Endodermal cell (in vitro differentiated cells): ENCODE data around the gene TSKS. TPM values are rescaled to one million over a fixed set of nuclear protein-coding genes. Genes with fewer than 3 reads are reported as not detected.

Experiments
- DNase-seq: peaks from one replicate; pipeline ENCODE4 v3.0.0-alpha.2; 2017
- H3K27ac ChIP-seq: 2 replicates; pipeline ENCODE4 v1.5.1; 2013; ENCODE audit warnings: mild to moderate bottlenecking, low read depth, low read length, moderate library complexity
- H3K27me3 ChIP-seq: 2 replicates; pipeline ENCODE4 v1.6.1; 2013; ENCODE audit warnings: mild to moderate bottlenecking, low read length, moderate library complexity; ENCODE audit not compliant: insufficient read depth, control insufficient read depth, poor library complexity, severe bottlenecking
- H3K36me3 ChIP-seq: 2 replicates; pipeline ENCODE4 v1.7.0; 2013; ENCODE audit warnings: mild to moderate bottlenecking, low read length, moderate library complexity; ENCODE audit not compliant: control insufficient read depth, insufficient read depth
- H3K4me1 ChIP-seq: one replicate; pipeline ENCODE4 v1.7.0; 2013; ENCODE audit warnings: low read length; ENCODE audit not compliant: control insufficient read depth, insufficient read depth
- H3K4me3 ChIP-seq: 2 replicates; pipeline ENCODE4 v1.5.1; 2013; ENCODE audit warnings: mild to moderate bottlenecking, low read length, moderate library complexity
- H3K9ac ChIP-seq: 2 replicates; pipeline ENCODE4 v1.6.1; 2013; ENCODE audit warnings: mild to moderate bottlenecking, low read length, moderate library complexity; ENCODE audit not compliant: poor library complexity, severe bottlenecking; ENCODE audit errors: extremely low read depth
- H3K9me3 ChIP-seq: 2 replicates; pipeline ENCODE4 v1.6.1; 2013; ENCODE audit warnings: mild to moderate bottlenecking, low read length, moderate library complexity; ENCODE audit not compliant: control insufficient read depth
- H3K27ac Mint-ChIP-seq: 2 replicates; pipeline ENCODE4 v1.8.0; 2020; ENCODE audit warnings: mixed read lengths
- H3K27me3 Mint-ChIP-seq: 2 replicates; pipeline ENCODE4 v1.8.0; 2021; ENCODE audit warnings: mild to moderate bottlenecking, mixed read lengths; ENCODE audit not compliant: insufficient read depth
- H3K36me3 Mint-ChIP-seq: 2 replicates; pipeline ENCODE4 v1.8.0; 2020; ENCODE audit warnings: low read depth, mixed read lengths
- H3K4me1 Mint-ChIP-seq: 2 replicates; pipeline ENCODE4 v1.8.0; 2020; ENCODE audit warnings: mixed read lengths
- H3K4me3 Mint-ChIP-seq: 2 replicates; pipeline ENCODE4 v1.8.0; 2020; ENCODE audit warnings: mild to moderate bottlenecking, moderate library complexity, mixed read lengths
- H3K9me3 Mint-ChIP-seq: 2 replicates; pipeline ENCODE4 v1.8.0; 2020; ENCODE audit warnings: mild to moderate bottlenecking, mixed read lengths
- CTCF ChIP-seq: fragments of 200-600 bp; sonication (generic); conservative IDR thresholded peaks from 2 replicates; pipeline ENCODE4 v1.5.0; 2021; ENCODE audit warnings: antibody characterized with exemption, mild to moderate bottlenecking
- WGBS, 2 experiments: methylation state at CpG; one replicate each; pipeline versions ENCODE4 v1.1.5 to v1.1.7; 2013; ENCODE audit warnings: missing lambda C conversion rate in 2 of 2, mixed read lengths in 1 of 2; ENCODE audit not compliant: insufficient coverage in 1 of 2, insufficient read length in 1 of 2; 5-methylcytosine and 5-hydroxymethylcytosine counted together
- total RNA-seq, 2 donors: library from RNA; stranded (reverse); fragmentation: NEBNext Ultra II Directional in 1 of 2; extraction: Animal tissue kit (Norgen Biotek cat#: 25700) in 1 of 2; gene quantifications; 2 replicates in 1 of 2; 3 replicates in 1 of 2; pipeline ENCODE4 v1.2.1, GENCODE V29; 2021

Gene TSKS
- total RNA-seq, 2 donors from 2014 or later: 0.31 TPM; not detected in 1

GRCh38 chr19:49705919-49706318 is 57.2 kb downstream of the TSKS start:
- H3K9ac ChIP-seq: no peak overlapping the region
- no peaks in the 10 kb centered on the region for H3K9me3 ChIP-seq
- no peak overlapping the region for H3K4me3 Mint-ChIP-seq
- H3K4me3 ChIP-seq: no peak overlapping the region
- H3K27ac Mint-ChIP-seq: no peak overlapping the region
- DNase-seq: no peak
- H3K9me3 Mint-ChIP-seq: no peaks in the 10 kb centered on the region
- 90 to 93% methylated on average over 11 to 16 of the region's 16 CpGs for WGBS, 2 experiments
- H3K27me3 Mint-ChIP-seq: no peaks in the 10 kb centered on the region
- TF ChIP-seq CTCF: no peak
- no peak overlapping the region for H3K27ac ChIP-seq
- H3K36me3 ChIP-seq: no peaks in the 10 kb centered on the region
- peaks cover 16% of the 10 kb centered on the region for H3K36me3 Mint-ChIP-seq
- no peaks in the 10 kb centered on the region for H3K4me1 Mint-ChIP-seq
- peaks cover 3% of the 10 kb centered on the region for H3K27me3 ChIP-seq
- no peaks in the 10 kb centered on the region for H3K4me1 ChIP-seq

- Mint-ChIP-seq H3K4me1 (no peaks in the 10 kb centered on the region), H3K4me3 (no peak overlapping the region), H3K9me3 (no peaks in the 10 kb centered on the region), H3K27ac (no peak overlapping the region), H3K27me3 (no peaks in the 10 kb centered on the region), H3K36me3 (peaks cover 10% of the 10 kb centered on the region)
- WGBS, 2 experiments: 92 to 95% methylated on average over 17 to 22 of the region's 22 CpGs
- Histone ChIP-seq H3K27me3 (peaks cover 5% of the 10 kb centered on the region), H3K4me1 (no peaks in the 10 kb centered on the region), H3K4me3 (no peak overlapping the region), H3K36me3 (no peaks in the 10 kb centered on the region), H3K9ac (no peak overlapping the region), H3K27ac (no peak overlapping the region), H3K9me3 (no peaks in the 10 kb centered on the region)
- no peak for TF ChIP-seq CTCF
- no peak for DNase-seq
Measured at GRCh38 chr19:49704888-49705642, 58.0 kb downstream of the TSKS start.

GRCh38 chr19:49701271-49701786 is 61.8 kb downstream of the TSKS start:
- H3K27ac Mint-ChIP-seq: no peak overlapping the region
- H3K4me1 Mint-ChIP-seq: no peaks in the 10 kb centered on the region
- TF ChIP-seq CTCF: no peak
- no peak overlapping the region for H3K4me3 Mint-ChIP-seq
- peak; percentile 75 for DNase-seq
- no peak overlapping the region for H3K27ac ChIP-seq
- no peak overlapping the region for H3K9ac ChIP-seq
- H3K4me3 ChIP-seq: no peak overlapping the region
- no peaks in the 10 kb centered on the region for H3K27me3 Mint-ChIP-seq
- H3K36me3 ChIP-seq: no peaks in the 10 kb centered on the region
- no peaks in the 10 kb centered on the region for H3K9me3 Mint-ChIP-seq
- WGBS, 2 experiments: 35 to 55% methylated on average over 26 to 39 of the region's 40 CpGs
- H3K36me3 Mint-ChIP-seq: peaks cover 9% of the 10 kb centered on the region
- no peaks in the 10 kb centered on the region for H3K4me1 ChIP-seq
- H3K27me3 ChIP-seq: peaks cover 5% of the 10 kb centered on the region
- no peaks in the 10 kb centered on the region for H3K9me3 ChIP-seq
